Body of pancreas (tissue), 4 donors: ENCODE measurements around the gene UQCRH. TPM values are rescaled to one million over a fixed set of nuclear protein-coding genes. Genes with fewer than 3 reads are reported as not detected.

Experiments
- ATAC-seq: fragments of 150-250 bp; one replicate; pipeline ENCODE4 v1.9.1; 2016
- DNase-seq, 4 donors: peaks; one replicate each; pipeline ENCODE4 v3.0.0-alpha.2; 2019
- H3K27ac ChIP-seq, 4 donors: fragments of 200-600 bp; sonication (generic); 1 replicate in 3 of 4; 2 replicates in 1 of 4; pipeline versions ENCODE4 v1.5.1 to v1.6.1; 2016 to 2019; ENCODE audit warnings: mild to moderate bottlenecking in 1 of 4, mixed read lengths in 1 of 4, moderate library complexity in 1 of 4
- H3K27me3 ChIP-seq, 2 donors: fragments of 200-600 bp; sonication (generic); one replicate each; pipeline ENCODE4 v1.6.0; 2016; ENCODE audit warnings: mild to moderate bottlenecking in 1 of 2
- H3K36me3 ChIP-seq, 2 donors: fragments of 200-600 bp; sonication (generic); replicated peaks in 1 of 2; 2 replicates each; pipeline ENCODE4 v1.5.1; 2016; ENCODE audit warnings: low read depth in 2 of 2; ENCODE audit not compliant: insufficient read depth in 1 of 2
- H3K4me1 ChIP-seq: fragments of 200-600 bp; sonication (generic); one replicate; pipeline ENCODE4 v1.6.0; 2016
- H3K4me3 ChIP-seq, 2 donors: fragments of 200-600 bp; sonication (generic); 1 replicate in 1 of 2; 2 replicates in 1 of 2; pipeline ENCODE4 v1.5.1; 2016 to 2019
- H3K9me3 ChIP-seq, 3 donors: fragments of 200-600 bp; sonication (generic); 1 replicate in 2 of 3; 2 replicates in 1 of 3; pipeline ENCODE4 v1.5.1; 2016
- POLR2A ChIP-seq, 3 donors: fragments of 450-650 bp; IDR thresholded peaks; one replicate each; pipeline ENCODE4 v1.6.1; 2016; ENCODE audit warnings: antibody characterized with exemption in 3 of 3, mild to moderate bottlenecking in 2 of 3
- WGBS, 2 donors: methylation state at CpG; one replicate each; pipeline ENCODE4 v1.1.5; 2017; 5-methylcytosine and 5-hydroxymethylcytosine counted together
- intact Hi-C: fragments of 100-400 bp; cut with DNase I; formaldehyde crosslinking; loops from one replicate; pipeline ENCODE4 v1.15.1; 2023
- total RNA-seq, 2 donors: library from RNA; depleted of rRNA; stranded (reverse); fragments of >200 nt; gene quantifications; one replicate each; pipeline ENCODE4 v1.1.0, GENCODE V29; 2016
- TF ChIP-seq, protein P1 (sequence below), 7 experiments: fragments of 450-650 bp in 4 of 7; fragments of 200-600 bp in 3 of 7; sonication (generic) in 3 of 7; IDR thresholded peaks; one replicate each; pipeline ENCODE4 v1.5.1; 2016 to 2019; ENCODE audit warnings: antibody characterized with exemption in 7 of 7

UQCRH gene
- total RNA-seq, 2 donors from 2014 or later = 92.4 to 195 TPM

DNA sequence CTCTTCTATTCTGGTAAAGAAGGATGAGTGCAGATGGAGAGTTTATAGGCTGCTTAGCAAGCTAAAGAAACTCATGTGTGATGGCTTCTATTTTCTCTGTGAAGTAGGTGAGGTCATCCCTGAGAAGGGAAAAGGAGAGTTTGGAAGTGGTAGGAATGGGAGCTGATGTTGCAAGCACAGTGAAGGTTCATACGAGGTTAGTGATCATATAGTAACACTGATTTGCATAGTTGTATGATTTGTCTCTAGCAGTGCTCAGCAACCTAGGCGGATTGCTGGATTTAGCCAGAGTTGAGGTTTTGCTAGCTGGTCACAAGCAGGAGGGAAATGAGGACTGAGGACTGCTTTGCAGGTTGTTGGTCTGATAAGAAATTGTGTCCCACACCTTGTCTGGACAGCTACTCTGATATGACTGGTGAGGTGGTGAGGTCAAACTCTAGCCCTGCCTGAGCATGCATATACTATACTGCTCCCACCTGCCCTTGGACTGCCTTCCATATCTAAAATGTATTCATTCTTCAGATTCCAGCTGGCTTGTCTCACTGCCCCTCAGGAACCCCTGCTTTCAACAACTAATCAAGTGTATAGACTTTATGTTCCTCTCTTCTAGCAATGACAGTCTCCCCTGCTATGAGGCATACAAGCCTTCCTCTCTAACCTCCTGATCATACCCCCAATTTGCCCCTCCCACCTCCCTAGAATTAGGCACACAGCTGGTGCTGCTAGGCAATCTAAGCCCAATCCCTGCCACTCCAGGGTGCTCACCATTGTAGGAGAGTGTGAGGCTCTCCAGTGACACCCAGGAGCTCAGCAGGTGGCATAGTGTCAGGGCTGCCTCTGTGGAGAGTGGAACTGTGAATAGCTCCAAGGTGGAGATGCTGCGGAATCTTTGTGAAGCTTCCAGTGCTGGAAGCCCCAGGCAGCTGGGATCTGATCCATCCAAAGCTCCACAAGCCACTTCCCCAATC lies 18.6 kb upstream of the UQCRH start:
- TF ChIP-seq, protein P1, sequence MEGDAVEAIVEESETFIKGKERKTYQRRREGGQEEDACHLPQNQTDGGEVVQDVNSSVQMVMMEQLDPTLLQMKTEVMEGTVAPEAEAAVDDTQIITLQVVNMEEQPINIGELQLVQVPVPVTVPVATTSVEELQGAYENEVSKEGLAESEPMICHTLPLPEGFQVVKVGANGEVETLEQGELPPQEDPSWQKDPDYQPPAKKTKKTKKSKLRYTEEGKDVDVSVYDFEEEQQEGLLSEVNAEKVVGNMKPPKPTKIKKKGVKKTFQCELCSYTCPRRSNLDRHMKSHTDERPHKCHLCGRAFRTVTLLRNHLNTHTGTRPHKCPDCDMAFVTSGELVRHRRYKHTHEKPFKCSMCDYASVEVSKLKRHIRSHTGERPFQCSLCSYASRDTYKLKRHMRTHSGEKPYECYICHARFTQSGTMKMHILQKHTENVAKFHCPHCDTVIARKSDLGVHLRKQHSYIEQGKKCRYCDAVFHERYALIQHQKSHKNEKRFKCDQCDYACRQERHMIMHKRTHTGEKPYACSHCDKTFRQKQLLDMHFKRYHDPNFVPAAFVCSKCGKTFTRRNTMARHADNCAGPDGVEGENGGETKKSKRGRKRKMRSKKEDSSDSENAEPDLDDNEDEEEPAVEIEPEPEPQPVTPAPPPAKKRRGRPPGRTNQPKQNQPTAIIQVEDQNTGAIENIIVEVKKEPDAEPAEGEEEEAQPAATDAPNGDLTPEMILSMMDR (IDR thresholded peaks at IDR 0.05) = no peak
- no peak for TF ChIP-seq POLR2A (IDR thresholded peaks at IDR 0.05)
- no peaks in the 10 kb centered on the region for H3K27me3 ChIP-seq
- no peaks in the 10 kb centered on the region for H3K9me3 ChIP-seq
- DNase-seq = no peak
- WGBS, 2 donors = 81 to 84% methylated on average over 2 to 3 of the region's 3 CpGs
- peaks cover 0 to 12% of the 10 kb centered on the region in 2 donors for H3K36me3 ChIP-seq
- no peak overlapping the region for H3K27ac ChIP-seq
- intact Hi-C loops = no loop called here
- no peaks in the 10 kb centered on the region for H3K4me1 ChIP-seq
- no peak overlapping the region for H3K4me3 ChIP-seq
- ATAC-seq = no peak

DNA sequence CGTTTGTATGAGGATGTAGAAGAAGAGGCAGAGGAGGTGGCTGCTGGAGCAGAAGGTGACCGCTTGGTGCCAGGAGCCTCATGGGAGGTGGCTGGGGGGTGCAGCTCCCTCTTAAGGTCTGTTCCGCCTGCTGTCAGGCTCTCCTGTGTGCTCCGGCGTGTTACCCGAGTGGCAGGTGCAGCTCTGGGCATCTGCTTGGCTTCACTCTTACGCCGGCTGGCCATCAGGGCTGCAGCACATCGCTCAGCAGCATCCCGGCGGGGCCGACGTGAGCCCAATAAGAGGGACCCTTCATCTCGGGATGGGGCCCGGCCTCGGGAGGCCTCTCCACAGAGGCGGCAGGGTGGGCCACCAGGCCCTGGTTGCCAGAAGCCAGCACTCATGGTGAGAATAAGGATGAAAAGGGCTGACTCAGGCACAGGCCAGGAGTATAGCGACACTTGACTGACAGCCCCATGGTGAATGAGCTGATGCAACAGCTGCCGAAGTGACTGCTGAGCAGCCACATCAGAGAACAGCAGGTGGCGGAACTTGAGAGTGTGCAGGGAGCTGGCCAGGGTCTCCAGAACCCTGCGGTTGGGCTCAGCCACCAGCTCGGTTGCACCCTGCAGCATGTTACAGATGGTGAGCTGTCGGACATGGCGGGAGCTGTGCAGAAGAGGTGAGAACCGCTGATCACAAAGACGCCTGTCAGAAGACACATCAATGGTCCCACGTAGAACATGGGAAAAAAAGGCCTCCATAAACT lies 17.6 kb upstream of the UQCRH start:
- peaks cover 0 to 10% of the 10 kb centered on the region in 2 donors for H3K36me3 ChIP-seq

DNA sequence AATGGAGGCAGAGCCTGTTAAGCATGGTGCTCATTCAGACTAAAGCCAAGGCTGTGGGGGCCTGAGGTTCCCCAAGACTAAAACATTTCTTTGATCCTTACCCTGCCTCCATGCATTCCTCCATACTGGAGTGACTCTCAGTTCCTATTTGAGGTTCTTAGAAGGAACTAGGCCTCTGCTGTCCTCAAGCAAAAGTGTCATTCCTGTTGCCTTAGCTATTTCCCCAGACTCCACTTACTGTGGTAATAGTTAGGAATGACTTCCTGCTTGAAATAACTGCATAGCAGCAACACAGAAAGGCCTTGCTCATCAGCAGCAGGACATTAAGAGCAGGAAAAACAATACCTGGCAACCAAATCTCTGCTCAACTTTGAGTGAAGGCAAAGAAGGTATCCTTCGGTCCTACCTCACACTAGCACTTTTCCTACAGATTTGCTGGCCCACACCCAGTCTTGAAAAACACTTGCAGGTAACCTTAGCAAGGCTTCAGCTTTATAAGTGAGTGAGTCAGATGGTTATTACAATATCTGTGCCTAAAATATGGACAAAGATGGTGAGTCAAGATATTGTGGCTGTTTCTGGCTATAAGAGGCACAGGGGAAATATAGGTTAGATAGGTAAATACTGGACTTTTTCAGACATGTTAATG lies 14.9 kb upstream of the UQCRH start:
- Histone ChIP-seq H3K27me3 (no peaks in the 10 kb centered on the region), H3K4me1 (no peaks in the 10 kb centered on the region), H3K4me3 (no peak overlapping the region), H3K36me3 (peaks cover 0 to 10% of the 10 kb centered on the region in 2 donors), H3K9me3 (no peaks in the 10 kb centered on the region), H3K27ac (no peak overlapping the region)
- TF ChIP-seq POLR2A (IDR thresholded peaks at IDR 0.05) = no peak
- TF ChIP-seq, protein P1 (IDR thresholded peaks at IDR 0.05) = no peak
- intact Hi-C loops = no loop called here
- no peak for DNase-seq
- no peak for ATAC-seq
- 83 to 90% methylated on average over 1 of the region's 1 CpG for WGBS, 2 donors

More for the DNA sequence above, 17.6 kb upstream of the UQCRH start:
- TF ChIP-seq, protein P1 (IDR thresholded peaks at IDR 0.05) = no peak
- no peak for TF ChIP-seq POLR2A (IDR thresholded peaks at IDR 0.05)
- ATAC-seq (no peak), DNase-seq (no peak)
- no peaks in the 10 kb centered on the region for H3K4me1 ChIP-seq
- WGBS, 2 donors = 89 to 94% methylated on average over 13 to 27 of the region's 27 CpGs
- H3K9me3 ChIP-seq = no peaks in the 10 kb centered on the region
- H3K4me3 ChIP-seq = no peak overlapping the region
- no peaks in the 10 kb centered on the region for H3K27me3 ChIP-seq
- H3K27ac ChIP-seq = no peak overlapping the region
- intact Hi-C loops = no loop called here

DNA sequence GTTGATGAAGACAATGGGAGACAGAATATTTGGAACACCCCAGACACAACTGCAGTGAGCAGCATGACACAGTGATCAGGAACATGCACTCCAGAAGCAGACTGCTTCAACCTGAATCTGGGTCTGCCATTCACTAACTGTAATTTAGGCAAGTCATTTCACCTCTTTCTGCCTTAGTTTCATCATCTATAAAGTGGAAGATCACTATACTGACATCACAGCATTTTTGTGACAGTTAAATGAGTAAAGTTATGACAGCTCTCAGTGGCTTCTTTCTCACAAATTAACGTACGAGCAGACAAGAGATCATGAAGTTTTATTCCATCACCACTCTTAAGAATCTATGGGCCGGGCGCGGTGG lies 14.4 kb upstream of the UQCRH start:
- Histone ChIP-seq H3K4me3 (no peak overlapping the region), H3K4me1 (no peaks in the 10 kb centered on the region), H3K27me3 (no peaks in the 10 kb centered on the region), H3K36me3 (peaks cover 0 to 10% of the 10 kb centered on the region in 2 donors), H3K9me3 (no peaks in the 10 kb centered on the region), H3K27ac (no peak overlapping the region)
- intact Hi-C loops = no loop called here
- DNase-seq (no peak), ATAC-seq (no peak)
- TF ChIP-seq, protein P1 (IDR thresholded peaks at IDR 0.05) = no peak
- TF ChIP-seq POLR2A (IDR thresholded peaks at IDR 0.05) = no peak
- 90 to 98% methylated on average over 5 of the region's 5 CpGs for WGBS, 2 donors
